HG03520 (cell line): ENCODE results near the gene PIMREG.
A peak's percentile ranks its signal among the peaks of the same experiment; 100 is the strongest.

Experiments used
- ATAC-seq: cut with Tn5 transposase; IDR thresholded peaks from one replicate; pipeline ENCODE4 v1.9.1; 2021; ENCODE audit warnings: mild to moderate bottlenecking, moderate library complexity; ENCODE audit not compliant: unreplicated experiment

The PIMREG gene, protein sequence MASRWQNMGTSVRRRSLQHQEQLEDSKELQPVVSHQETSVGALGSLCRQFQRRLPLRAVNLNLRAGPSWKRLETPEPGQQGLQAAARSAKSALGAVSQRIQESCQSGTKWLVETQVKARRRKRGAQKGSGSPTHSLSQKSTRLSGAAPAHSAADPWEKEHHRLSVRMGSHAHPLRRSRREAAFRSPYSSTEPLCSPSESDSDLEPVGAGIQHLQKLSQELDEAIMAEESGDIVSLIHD

GRCh38 chr17:6443692-6444570 lies at the start of gene PIMREG:
TSS of gene PIMREG (plus strand) at chr17:6444455. CDS start at chr17:6445111, 656 bp downstream.
- peak; percentile 87 for ATAC-seq

GRCh38 chr17:6398955-6399354 lies 45.3 kb upstream of the PIMREG start:
- ATAC-seq: no peak

GRCh38 chr17:6402258-6402657 lies 42.0 kb upstream of the PIMREG start:
- ATAC-seq: no peak

DNA sequence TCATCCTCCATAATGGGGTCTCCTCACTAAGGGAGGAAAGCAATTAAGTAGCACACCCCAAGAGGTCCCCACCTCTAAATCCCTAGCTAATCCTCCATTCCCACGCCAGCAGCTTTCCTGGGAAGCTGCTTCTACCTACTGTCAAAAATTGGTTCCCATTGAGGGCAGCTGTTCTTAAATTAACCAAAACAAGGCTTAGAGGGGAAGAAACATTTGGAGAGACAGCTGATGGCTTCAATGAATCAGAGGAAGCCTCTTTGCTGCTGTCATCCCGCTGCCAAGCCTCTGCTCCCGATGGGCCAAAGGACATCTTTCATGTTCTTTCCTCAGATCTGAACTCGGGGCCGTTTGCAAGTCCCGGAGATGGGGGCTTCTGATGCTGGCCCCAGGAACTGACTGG lies 36.0 kb upstream of the PIMREG start:
- ATAC-seq: no peak

DNA sequence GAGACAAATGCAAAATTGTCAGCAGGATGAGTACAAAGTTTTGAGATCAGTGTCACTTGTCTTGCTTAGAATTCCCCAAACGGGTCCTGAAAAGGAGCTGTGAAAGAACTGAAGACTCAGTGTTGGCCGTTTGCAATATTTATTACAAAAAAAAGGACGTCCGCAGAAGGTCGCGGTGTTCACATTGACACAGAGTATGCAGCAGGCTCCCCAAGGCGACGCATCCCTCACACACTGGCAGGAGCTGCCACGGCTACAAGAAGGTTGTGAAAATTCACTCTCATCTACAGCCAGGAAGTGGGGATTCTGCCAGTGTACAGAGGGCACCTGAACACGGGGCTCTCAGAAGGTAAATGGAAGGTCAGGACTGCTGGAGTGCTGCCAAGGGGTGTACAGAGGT lies 35.5 kb upstream of the PIMREG start:
- no peak for ATAC-seq

DNA sequence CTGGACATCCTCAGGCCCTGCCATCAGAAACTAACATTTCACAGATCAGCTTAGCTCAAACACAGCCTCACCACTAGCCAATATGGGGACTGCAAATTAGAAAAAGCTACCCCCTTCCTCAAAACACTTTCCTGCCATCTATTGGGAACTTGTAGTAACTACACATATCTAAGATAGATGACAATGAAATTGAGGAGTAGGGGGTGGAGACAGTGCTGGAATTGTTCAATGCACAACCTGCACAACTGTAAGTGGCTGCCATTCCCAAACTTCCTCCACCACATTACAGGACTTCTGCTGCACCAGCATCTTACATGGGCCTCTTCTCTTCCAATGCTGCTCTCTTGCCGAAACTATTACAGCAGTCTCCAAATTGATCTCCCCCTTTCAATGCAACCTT lies 31.2 kb upstream of the PIMREG start:
- no peak for ATAC-seq

GRCh38 chr17:6415616-6416015 lies 28.6 kb upstream of the PIMREG start:
- no peak for ATAC-seq

GRCh38 chr17:6420173-6420641 lies 24.0 kb upstream of the PIMREG start:
- ATAC-seq: no peak

DNA sequence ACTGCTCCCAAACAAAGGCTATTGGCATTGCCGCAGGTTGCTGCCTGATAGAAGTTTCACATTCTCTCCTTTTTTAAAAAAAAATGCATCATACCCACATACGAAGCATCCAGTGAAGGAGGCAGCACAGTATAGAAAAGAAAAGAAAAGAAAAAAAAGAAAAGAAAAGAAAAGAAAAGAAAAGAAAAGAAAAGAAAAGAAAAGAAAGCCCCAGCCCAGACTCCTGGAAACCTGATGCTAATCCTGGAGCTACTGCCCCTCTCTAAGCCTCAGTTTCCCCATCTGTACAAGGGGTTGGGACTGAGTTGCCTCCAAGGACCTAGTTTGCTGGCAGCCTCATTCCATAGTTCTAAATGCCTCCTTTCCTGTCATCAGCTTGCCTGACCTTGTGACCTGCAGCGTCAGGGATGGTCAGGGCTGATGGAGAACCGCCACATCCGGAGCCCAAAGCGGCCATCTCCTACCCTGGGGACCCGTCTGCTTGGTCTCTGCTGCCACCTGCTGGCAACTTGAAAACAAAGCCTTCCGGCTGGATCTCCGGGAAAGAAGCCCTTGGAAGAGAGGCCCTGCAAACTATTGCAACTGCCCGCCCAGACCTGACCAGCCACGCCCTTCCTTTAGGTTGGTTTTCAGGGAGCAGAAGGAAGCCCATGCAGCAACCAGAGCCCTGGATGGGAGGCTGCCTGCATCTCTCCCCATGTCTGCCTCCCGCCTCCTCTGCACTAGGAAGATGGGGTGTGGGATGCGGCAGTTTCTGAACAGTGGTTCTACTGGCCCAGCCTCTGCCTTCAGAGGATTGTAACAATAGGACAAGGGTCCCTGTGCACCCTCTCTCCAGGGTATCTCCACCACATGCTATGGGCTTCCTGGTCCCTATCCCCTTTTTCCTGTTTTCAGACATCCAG lies 22.3 kb upstream of the PIMREG start:
- ATAC-seq: no peak

GRCh38 chr17:6422654-6423241 lies 21.5 kb upstream of the PIMREG start:
- ATAC-seq: no peak

DNA sequence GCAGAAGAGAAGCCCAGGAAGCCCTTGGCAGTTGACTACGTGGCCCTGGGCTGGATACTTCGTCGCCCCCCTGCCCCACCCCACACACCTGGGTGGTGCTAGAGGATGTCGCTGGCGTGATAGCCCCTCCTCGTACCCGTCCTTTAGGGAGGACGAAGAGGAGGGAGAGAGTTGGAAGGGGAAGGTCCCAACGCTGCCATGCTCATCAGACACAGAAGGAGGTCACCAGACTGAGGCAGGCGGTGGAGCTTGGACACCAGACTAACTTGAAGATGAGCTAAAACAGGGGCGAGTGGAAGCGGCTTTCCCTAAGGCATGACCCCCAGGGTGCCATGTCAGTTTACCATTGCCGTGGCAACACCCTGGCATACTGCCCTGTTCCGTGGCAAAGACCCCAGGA lies 20.3 kb upstream of the PIMREG start:
- ATAC-seq: no peak

GRCh38 chr17:6425407-6425806 lies 18.8 kb upstream of the PIMREG start:
- no peak for ATAC-seq

DNA sequence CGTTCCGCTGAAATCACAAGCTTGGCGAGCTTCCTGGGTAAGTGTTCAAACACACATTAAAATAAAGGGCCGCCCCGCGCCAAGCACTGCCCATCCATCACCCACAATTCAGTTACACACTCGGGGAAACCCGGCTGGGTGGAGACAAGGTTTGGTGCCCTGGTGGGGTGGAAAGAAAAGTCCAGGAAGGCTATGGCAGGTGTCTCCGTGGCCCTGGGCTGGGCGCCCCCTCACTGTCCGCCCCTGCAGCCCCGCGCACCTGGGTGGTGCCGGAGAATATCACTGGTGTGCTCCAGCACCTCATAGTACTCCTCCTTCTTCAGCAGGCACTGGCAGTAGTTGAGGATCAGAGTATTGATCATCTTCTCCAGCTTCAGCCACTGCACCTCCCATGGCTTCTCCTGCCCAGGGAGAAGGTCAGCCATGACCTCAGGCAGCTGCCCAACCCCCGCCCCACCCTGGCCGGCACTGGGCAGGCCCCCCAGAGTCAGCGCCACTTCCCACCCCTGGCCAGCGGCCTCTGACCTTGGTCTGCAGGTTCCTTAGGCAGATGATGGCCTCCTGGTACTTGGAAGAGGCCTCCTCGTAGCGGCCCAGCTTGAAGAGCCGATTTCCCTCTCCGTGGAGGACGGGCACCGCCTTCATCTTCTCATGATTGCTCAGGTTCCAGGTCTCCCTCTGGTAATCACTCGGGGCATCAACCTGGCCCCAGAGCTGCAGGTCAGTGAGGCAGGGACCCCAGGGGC lies 17.7 kb upstream of the PIMREG start:
- no peak for ATAC-seq

DNA sequence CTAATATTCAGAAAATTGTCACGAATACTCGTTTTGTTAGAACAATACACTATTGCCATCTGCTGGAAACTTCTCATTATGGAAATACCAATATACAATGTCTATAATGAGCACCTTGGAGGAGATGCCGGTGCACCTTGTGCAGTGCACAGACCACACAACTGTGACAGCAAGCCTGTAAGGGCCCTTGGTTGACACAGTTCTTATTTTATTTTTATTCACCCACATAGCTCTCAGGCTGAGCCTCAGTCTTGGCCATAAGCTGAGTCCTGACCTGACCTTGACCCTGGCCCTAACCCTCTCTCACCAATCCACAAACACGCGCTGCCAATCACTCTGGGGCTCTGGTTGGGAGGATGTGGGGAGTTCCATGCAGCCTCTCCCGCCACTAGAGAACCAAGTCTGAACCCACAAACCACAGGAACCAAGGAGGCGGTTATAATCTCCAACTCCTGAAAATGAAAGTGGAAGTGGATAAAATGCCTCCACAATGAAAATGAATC lies 16.9 kb upstream of the PIMREG start:
- ATAC-seq: no peak

- no peak for ATAC-seq
Observed at GRCh38 chr17:6428207-6428965, 15.9 kb upstream of the PIMREG start.

- ATAC-seq: no peak
Observed at GRCh38 chr17:6429266-6429665, 15.0 kb upstream of the PIMREG start.

- ATAC-seq: no peak
Observed at GRCh38 chr17:6430769-6431168, 13.5 kb upstream of the PIMREG start.

DNA sequence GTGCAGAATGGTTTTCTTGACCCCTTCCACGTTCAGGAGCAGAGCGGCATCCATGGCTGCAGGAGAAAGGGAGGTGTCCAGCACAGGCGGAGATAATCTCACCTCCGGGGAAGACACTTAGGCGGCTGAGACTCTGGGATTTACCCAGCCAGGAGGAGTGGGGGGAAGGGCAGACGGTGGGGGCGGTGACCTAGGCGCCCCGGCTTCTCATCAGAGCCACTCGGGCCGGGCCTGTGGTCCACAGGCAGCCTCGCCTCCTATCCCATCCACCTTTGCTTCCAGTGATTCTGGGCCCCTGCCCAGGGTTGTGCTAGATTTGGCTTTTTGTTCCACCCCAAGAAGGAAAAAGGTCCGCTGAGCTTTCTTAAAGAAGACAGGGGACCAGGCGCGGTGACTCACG lies 9.2 kb upstream of the PIMREG start, which contains the start of gene AIPL1:
TSS of gene AIPL1 (minus strand) at position 71 of the 400 bp plus-strand sequence. CDS start at position 54, 17 bp downstream.
- no peak for ATAC-seq

GRCh38 chr17:6435968-6436367 lies 8.3 kb upstream of the PIMREG start:
- ATAC-seq: no peak
